Measurements from ENCODE around the gene BRIP1. TPM values are rescaled to one million over a fixed set of nuclear protein-coding genes. Genes with fewer than 3 reads are reported as not detected.

The BRIP1 gene
- total RNA-seq, 1 donor, result 6.2 TPM

- no peak overlapping the region for H3K4me3 ChIP-seq (ENCODE audit: insufficient read depth, low read length)
- H3K4me2 ChIP-seq (ENCODE audit: insufficient read depth, low read length), result no peak overlapping the region
- no peak overlapping the region for H3K27ac ChIP-seq (ENCODE audit: low read depth, low read length)
- no peak overlapping the region for H2AFZ ChIP-seq (ENCODE audit: low read length)
- DNase-seq (ENCODE audit: insufficient read length, low spot score, missing footprints), result no peak
- no peaks in the 10 kb centered on the region for H4K20me1 ChIP-seq (ENCODE audit: insufficient read depth, low read length)
- no peaks in the 10 kb centered on the region for H3K27me3 ChIP-seq (ENCODE audit: insufficient read depth, low read length)
- H3K36me3 ChIP-seq (ENCODE audit: insufficient read depth, low read length), result no peaks in the 10 kb centered on the region
- no peak for TF ChIP-seq CTCF (IDR thresholded peaks at IDR 0.05; ENCODE audit: extremely low read depth, low read depth, low read length)
- no peaks in the 10 kb centered on the region for H3K9me3 ChIP-seq (ENCODE audit: low read depth, low read length)
- H3K4me1 ChIP-seq (ENCODE audit: insufficient read depth, low read length), result no peaks in the 10 kb centered on the region
- no peaks in the 10 kb centered on the region for H3K79me2 ChIP-seq (ENCODE audit: insufficient read depth, low read length)
These were observed 127.5 kb downstream of the BRIP1 start for GRCh38 chr17:61735807-61736206.

- Histone ChIP-seq H3K4me3 (ENCODE audit: insufficient read depth, low read length) (no peak overlapping the region), H3K4me2 (ENCODE audit: insufficient read depth, low read length) (no peak overlapping the region), H3K9me3 (ENCODE audit: low read depth, low read length) (no peaks in the 10 kb centered on the region)
These were observed 128.9 kb downstream of the BRIP1 start for GRCh38 chr17:61734466-61734865.

GRCh38 chr17:61734012-61734411 lies 129.3 kb downstream of the BRIP1 start:
- H3K4me3 ChIP-seq (ENCODE audit: insufficient read depth, low read length), result no peak overlapping the region
- no peak overlapping the region for H3K27ac ChIP-seq (ENCODE audit: low read depth, low read length)
- H3K27me3 ChIP-seq (ENCODE audit: insufficient read depth, low read length), result no peaks in the 10 kb centered on the region
- no peak for DNase-seq (ENCODE audit: insufficient read length, low spot score, missing footprints)
- TF ChIP-seq CTCF (IDR thresholded peaks at IDR 0.05; ENCODE audit: extremely low read depth, low read depth, low read length), result no peak
- H2AFZ ChIP-seq (ENCODE audit: low read length), result no peak overlapping the region
- no peaks in the 10 kb centered on the region for H4K20me1 ChIP-seq (ENCODE audit: insufficient read depth, low read length)
- no peaks in the 10 kb centered on the region for H3K9me3 ChIP-seq (ENCODE audit: low read depth, low read length)
- H3K79me2 ChIP-seq (ENCODE audit: insufficient read depth, low read length), result no peaks in the 10 kb centered on the region
- H3K4me1 ChIP-seq (ENCODE audit: insufficient read depth, low read length), result no peaks in the 10 kb centered on the region
- H3K36me3 ChIP-seq (ENCODE audit: insufficient read depth, low read length), result no peaks in the 10 kb centered on the region
- H3K4me2 ChIP-seq (ENCODE audit: insufficient read depth, low read length), result no peak overlapping the region

More at GRCh38 chr17:61734466-61734865, 128.9 kb downstream of the BRIP1 start:
- Histone ChIP-seq H2AFZ (ENCODE audit: low read length) (no peak overlapping the region), H3K79me2 (ENCODE audit: insufficient read depth, low read length) (no peaks in the 10 kb centered on the region), H3K27ac (ENCODE audit: low read depth, low read length) (no peak overlapping the region), H3K36me3 (ENCODE audit: insufficient read depth, low read length) (no peaks in the 10 kb centered on the region), H4K20me1 (ENCODE audit: insufficient read depth, low read length) (no peaks in the 10 kb centered on the region), H3K27me3 (ENCODE audit: insufficient read depth, low read length) (no peaks in the 10 kb centered on the region), H3K4me1 (ENCODE audit: insufficient read depth, low read length) (no peaks in the 10 kb centered on the region)
- no peak for DNase-seq (ENCODE audit: insufficient read length, low spot score, missing footprints)
- no peak for TF ChIP-seq CTCF (IDR thresholded peaks at IDR 0.05; ENCODE audit: extremely low read depth, low read depth, low read length)

GRCh38 chr17:61733021-61733420 lies 130.3 kb downstream of the BRIP1 start:
- Histone ChIP-seq H3K4me2 (ENCODE audit: insufficient read depth, low read length) (no peak overlapping the region), H2AFZ (ENCODE audit: low read length) (no peak overlapping the region), H3K27ac (ENCODE audit: low read depth, low read length) (no peak overlapping the region), H3K36me3 (ENCODE audit: insufficient read depth, low read length) (no peaks in the 10 kb centered on the region), H3K9me3 (ENCODE audit: low read depth, low read length) (no peaks in the 10 kb centered on the region), H4K20me1 (ENCODE audit: insufficient read depth, low read length) (no peaks in the 10 kb centered on the region), H3K79me2 (ENCODE audit: insufficient read depth, low read length) (no peaks in the 10 kb centered on the region), H3K4me1 (ENCODE audit: insufficient read depth, low read length) (no peaks in the 10 kb centered on the region), H3K4me3 (ENCODE audit: insufficient read depth, low read length) (no peak overlapping the region), H3K27me3 (ENCODE audit: insufficient read depth, low read length) (no peaks in the 10 kb centered on the region)
- no peak for DNase-seq (ENCODE audit: insufficient read length, low spot score, missing footprints)
- no peak for TF ChIP-seq CTCF (IDR thresholded peaks at IDR 0.05; ENCODE audit: extremely low read depth, low read depth, low read length)
